HG03280 (cell line): Measurements from ENCODE around the gene HORMAD2.
"Not testable (repeated sequence)": the region's sequence is repeated elsewhere in the genome, so short reads cannot be mapped to it uniquely, and the experiment has no call there.

ENCODE experiments used
- ATAC-seq: cut with Tn5 transposase; IDR thresholded peaks from one replicate; pipeline ENCODE4 v1.9.1; 2021; ENCODE audit warnings: mild to moderate bottlenecking, moderate library complexity; ENCODE audit not compliant: unreplicated experiment

Gene HORMAD2

DNA sequence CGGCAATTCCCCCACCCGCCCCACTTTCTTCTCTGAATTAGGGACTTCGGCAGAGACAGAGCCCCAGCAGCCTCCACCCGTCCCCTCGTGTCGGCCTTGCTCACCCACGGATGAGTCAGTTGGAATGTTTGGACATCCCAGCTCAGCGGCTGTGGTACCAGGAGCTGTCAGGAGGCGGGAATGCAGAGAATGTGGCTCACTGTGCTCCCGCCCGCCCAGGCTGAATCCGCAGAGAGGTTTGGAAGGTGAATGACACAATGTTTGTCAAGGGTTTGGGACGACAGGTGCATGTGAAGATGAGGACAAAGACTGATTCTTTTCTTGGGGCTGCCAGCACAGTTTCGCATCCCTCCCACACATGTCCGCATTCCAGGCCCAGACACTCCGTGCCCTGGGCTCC, 126.7 kb downstream of the HORMAD2 start:
- no peak for ATAC-seq

DNA sequence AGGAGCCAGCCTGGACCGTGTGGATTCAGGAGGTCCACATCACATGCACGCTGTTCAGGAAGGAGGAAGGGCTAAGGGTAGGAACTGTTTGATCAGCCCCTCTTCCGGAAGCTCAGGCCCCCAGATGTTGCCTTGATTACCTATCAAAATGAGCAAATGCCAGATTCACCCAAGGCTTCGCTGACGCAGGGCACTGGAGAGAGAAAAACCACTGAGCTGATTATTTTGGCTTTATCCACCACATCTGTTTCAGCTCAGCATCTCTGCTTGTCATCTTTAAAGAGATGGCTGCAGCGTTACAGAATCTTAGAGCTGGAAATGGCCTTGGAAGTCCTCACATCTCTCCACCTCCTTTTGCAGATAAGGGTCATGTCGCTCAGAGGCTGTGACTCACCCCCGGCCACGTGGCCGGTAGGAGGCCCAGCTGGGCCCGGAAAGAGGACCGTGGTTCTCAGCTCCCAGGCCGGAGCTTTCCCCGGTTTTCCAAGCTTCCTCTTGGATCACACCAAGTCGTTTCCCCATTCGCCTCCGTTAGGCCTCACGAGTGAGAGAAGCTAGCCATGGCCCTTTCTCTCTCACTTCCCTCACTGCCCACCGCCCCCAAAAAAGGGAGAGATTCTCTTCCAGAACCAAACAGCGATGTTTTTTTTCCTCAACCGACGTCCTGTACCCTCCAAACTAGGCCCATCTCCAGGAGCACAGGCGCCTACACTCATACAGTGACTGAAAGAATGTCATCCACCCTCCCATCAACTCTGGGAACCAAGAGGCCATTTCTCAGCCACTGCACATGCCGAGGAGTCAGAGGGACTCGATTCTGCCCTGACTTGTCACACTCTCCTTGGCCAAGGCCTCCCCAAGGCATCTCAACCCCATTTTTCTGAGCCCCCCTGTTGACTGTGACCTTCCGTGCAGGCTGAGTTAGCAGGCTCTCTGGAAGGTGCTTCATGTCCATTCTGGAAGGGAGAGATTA, 128.7 kb downstream of the HORMAD2 start:
- ATAC-seq, result no peak

DNA sequence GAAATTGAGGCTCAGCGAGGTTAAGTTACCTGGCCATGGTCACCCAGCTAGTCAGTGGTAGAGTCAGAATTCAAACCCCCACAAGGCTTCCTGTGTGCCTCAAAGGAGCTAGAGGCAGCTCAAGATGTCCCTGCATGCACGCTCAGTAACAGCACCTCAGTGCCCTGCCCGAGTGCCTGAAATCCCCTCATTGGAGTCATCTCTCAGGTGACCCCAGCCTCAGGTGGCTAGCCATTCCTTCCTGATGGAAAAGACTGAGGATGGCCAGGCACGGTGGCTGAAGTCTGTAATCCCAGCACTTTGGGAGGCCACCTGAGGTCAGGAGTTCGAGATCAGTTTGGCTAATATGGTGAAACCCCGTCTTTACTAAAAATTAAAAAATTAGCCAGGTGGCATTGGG, 129.4 kb downstream of the HORMAD2 start:
- ATAC-seq, result no peak

GRCh38 chr22:30210235-30210909, 130.1 kb downstream of the HORMAD2 start:
- no peak for ATAC-seq

GRCh38 chr22:30211124-30211820, 131.0 kb downstream of the HORMAD2 start:
- no peak for ATAC-seq

- no peak for ATAC-seq
Observed at GRCh38 chr22:30212363-30212995, 132.2 kb downstream of the HORMAD2 start.

- ATAC-seq, result no peak
Observed at GRCh38 chr22:30212996-30213441, 132.8 kb downstream of the HORMAD2 start.

- no peak for ATAC-seq
Observed at GRCh38 chr22:30214703-30215407, 134.6 kb downstream of the HORMAD2 start.

DNA sequence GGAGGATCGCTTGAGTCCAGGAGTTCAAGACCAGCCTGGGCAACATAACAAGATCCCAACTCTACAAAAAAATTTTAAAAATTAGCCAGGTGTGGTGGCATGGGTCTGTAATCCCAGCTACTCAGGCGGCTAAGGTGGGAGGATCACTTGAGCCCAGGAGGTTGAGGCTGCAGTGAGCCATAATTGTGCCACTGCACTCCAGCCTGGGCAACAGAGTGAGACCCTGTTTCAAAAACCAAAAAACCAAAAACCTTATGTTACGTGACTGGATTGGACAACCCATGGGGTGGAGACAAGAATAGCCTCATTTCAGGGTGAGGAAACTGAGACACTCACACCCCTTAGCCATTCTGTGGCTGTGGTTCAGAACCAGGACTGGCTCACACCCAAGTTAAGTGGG, 136.0 kb downstream of the HORMAD2 start:
- ATAC-seq, result not testable (repeated sequence)

DNA sequence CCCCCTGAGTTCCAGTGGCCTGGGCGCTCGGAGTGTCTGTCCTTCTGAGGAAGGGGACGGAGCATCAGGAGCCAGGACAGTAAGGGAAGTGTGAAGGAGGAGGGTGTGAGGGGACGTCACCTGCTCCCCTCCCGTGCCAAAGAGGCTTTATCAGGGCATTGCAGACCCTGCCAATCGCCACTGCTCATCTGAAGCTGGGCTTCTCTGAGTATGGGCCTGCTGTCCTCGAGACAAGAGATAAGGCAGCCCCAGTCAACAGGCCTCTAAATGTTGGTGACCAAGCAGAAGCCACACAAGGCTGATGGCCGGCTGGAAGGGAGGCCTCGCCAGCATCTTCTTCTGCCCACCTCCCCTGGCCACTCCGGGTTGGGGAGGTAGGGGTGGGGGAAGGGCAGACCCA, 136.4 kb downstream of the HORMAD2 start:
- no peak for ATAC-seq

DNA sequence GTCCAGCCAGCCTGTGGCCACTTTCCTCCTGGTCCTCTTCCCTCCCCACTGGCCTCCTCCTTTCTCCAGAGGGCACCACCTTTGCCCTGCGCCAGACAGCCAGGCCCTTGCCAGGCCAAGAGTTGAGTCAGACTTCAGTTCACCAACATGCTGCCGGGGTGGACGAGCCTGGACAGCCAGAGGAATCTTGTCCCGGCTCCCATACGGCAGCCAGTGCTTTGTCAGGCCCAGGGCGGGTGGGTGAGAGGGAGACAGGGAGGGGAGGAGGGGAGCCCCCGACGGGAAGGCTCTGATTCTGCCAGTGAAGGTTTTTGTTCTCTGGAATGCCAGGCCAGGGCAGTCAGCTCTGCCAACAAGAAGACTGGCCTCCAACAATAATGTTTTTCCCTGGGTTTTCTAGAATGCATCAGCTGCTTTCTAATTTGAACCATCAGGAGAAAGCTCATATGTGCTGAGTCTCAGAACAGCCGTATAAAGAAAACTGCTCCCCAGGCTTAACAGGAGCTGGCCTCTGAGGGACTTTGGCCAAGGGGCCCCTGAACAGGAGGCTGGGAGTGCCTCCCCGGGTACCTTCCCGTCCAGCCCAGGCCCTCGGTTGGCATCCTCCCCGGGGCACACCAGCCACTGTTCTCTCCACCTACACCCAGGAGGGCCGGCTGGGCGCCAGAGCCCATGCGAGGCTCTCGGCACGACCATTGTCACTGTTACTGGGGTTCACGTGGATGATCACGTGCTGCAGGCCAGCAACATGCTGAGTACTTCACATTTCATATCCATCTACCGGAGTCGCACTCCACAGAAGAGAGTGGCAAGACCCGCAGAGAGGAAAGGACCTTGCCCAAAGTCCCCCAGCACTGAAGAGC, 137.7 kb downstream of the HORMAD2 start:
- ATAC-seq, result no peak

DNA sequence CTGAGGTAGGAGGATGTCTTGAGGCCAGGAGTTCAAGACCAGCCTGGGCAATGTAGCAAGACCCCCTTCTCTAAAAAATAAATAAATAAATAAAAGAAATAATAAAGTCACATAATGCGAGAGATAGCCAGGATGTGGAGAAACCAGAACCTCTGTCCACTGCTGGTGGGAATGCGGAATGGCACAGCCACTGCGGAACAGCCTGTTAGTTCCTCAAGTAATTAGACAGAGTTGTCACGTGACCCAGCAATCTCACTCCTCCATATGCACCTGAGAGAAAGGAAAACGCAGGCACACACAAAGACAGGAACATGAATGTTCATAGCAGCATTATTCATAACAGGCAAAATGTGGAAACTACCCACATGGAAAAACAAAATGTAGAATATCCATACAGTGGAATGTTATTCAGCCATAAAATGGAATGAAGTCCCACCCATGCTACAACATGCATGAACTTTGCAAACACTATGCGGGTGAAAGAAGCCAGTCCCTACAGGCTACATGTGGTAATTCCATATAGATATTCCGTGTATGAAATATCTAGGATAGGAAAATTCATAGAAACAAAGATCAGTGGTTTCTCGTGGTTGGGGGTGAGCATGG, 138.9 kb downstream of the HORMAD2 start:
- no peak for ATAC-seq

- no peak for ATAC-seq
Observed at GRCh38 chr22:30219668-30220278, 139.5 kb downstream of the HORMAD2 start.

GRCh38 chr22:30220338-30221012, 140.2 kb downstream of the HORMAD2 start:
- ATAC-seq, result no peak

- no peak for ATAC-seq
Observed at GRCh38 chr22:30221121-30221992, 141.1 kb downstream of the HORMAD2 start.

DNA sequence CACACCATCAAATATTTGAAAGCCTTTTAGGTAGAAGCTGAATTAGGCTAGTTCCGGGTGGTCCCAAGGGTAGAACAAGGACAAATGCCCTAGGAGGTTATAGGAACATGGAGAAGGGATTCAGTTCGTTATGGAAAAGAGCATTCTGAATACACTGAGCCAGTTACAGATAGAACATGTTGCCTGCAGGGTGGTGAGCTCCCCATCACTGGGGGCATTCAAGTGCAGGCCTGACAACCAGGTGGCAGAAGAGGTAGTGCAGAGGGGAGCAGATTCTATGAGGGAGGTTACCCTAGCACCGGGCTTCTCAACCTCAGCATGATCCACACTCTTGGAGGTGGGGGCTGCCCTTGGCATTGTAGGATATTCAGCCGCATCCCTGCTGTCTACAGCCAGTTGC, 142.1 kb downstream of the HORMAD2 start:
- no peak for ATAC-seq

- ATAC-seq, result no peak
Observed at GRCh38 chr22:30223303-30223702, 143.0 kb downstream of the HORMAD2 start.
